Ovary (tissue), 9 donors: ENCODE measurements around the gene PTGES3L. TPM values are rescaled to one million over a fixed set of nuclear protein-coding genes. Genes with fewer than 3 reads are reported as not detected.

ENCODE experiments used
- DNase-seq, 5 donors: peaks; one replicate each; pipeline ENCODE4 v3.0.0-alpha.2; 2019 to 2020
- H3K27ac ChIP-seq, 2 donors: fragments of 200-600 bp; one replicate each; pipeline versions ENCODE4 v1.5.1 to v1.8.0; 2019 to 2022
- H3K27me3 ChIP-seq: fragments of 200-600 bp; one replicate; pipeline ENCODE4 v1.8.0; 2022
- H3K36me3 ChIP-seq: fragments of 200-600 bp; sonication (generic); one replicate; pipeline ENCODE4 v1.5.1; 2019
- H3K4me1 ChIP-seq: one replicate; pipeline ENCODE4 v1.8.1; 2013; ENCODE audit warnings: mild to moderate bottlenecking, moderate library complexity; ENCODE audit not compliant: insufficient read depth
- H3K4me3 ChIP-seq: fragments of 200-600 bp; sonication (generic); one replicate; pipeline ENCODE4 v1.5.1; 2017
- H3K9me3 ChIP-seq, 2 donors: fragments of 200-600 bp in 1 of 2; sonication (generic) in 1 of 2; one replicate each; pipeline versions ENCODE4 v1.5.1 to v1.8.1; 2013 to 2019; ENCODE audit warnings: mild to moderate bottlenecking in 1 of 2, moderate library complexity in 1 of 2
- EP300 ChIP-seq: sonication (generic); formaldehyde crosslinking; IDR thresholded peaks from one replicate; pipeline ENCODE4 v1.6.1; 2017; ENCODE audit warnings: antibody characterized with exemption
- POLR2A ChIP-seq: fragments of 450-650 bp; IDR thresholded peaks from one replicate; pipeline ENCODE4 v1.6.1; 2017; ENCODE audit warnings: antibody characterized with exemption, mild to moderate bottlenecking, moderate library complexity
- WGBS, 3 donors: extraction: QIAGEN DNeasy Blood & Tissue Kit in 1 of 3; methylation state at CpG; one replicate each; pipeline versions ENCODE4 v1.1.5 to v1.1.7; 2013 to 2017; 5-methylcytosine and 5-hydroxymethylcytosine counted together
- intact Hi-C, 4 donors: fragments of 100-400 bp; cut with DNase I; formaldehyde crosslinking; loops; one replicate each; pipeline versions ENCODE4 v1.11.0 to v1.15.1; 2022 to 2023
- polyA plus RNA-seq, 2 donors: library from polyadenylated mRNA; stranded (reverse); fragments of 200-250 nt in 1 of 2; fragments of 350-450 nt in 1 of 2; fragmentation: Illumina TruSeq in 1 of 2; extraction: RNeasy Lipid Tissue Mini Kit (QIAGEN cat#74804) in 1 of 2; gene quantifications; one replicate each; pipeline ENCODE4 v1.2.3, GENCODE V29; 2013 to 2014
- total RNA-seq, 7 donors: library from RNA; depleted of rRNA in 2 of 7; stranded (reverse); fragments of >200 nt in 2 of 7; fragmentation: NEBNext Ultra II Directional in 3 of 7; extraction: Animal tissue kit (Norgen Biotek cat#: 25700) in 3 of 7; gene quantifications; one replicate each; pipeline versions ENCODE4 v1.1.0 to v1.2.4, GENCODE V29; 2016 to 2023
- TF ChIP-seq, protein P1 (sequence below), 3 donors: fragments of 450-650 bp in 2 of 3; fragments of 200-600 bp in 1 of 3; IDR thresholded peaks; one replicate each; pipeline versions ENCODE4 v1.5.1 to v1.8.0; 2016 to 2022; ENCODE audit warnings: antibody characterized with exemption in 3 of 3, mild to moderate bottlenecking in 1 of 3
- donor health status: DM: no; HTN: no; CAD: no; lungs with moderate emphysema.
- donor health status: DM: no; HTN: no; CAD: no.
- donor health status: Bipolar disorder and iron deficiency.
- donor health status: DM: yes; HTN: yes; CAD: no.
- donor health status: DM: no; HTN: no; CAD: no.
- donor health status: DM: yes; HTN: yes; CAD: no.

The PTGES3L gene
- total and polyA plus RNA-seq, 9 donors: 0.45 to 2.6 (median 0.66) TPM; not detected in 1

DNA sequence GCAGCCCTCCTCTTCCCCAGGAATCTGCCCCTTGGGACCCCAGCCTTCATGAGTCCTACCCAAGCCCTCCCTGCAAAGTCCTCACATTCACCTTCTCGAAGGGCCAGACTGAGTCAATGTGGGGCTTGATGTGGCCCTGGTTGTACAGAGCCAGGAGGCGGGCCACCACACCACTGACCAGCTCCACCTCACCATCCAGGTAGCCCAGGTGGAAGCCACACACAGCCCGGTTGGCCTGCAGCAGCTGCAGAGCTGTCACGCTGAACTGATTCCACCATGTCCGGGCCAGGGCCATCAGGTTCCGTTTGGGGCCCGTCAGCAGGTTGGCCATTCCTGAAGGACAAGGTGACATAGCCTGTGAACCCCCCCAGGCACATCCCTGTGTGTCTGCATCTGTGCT lies 36.3 kb upstream of the PTGES3L start:
- Histone ChIP-seq H3K9me3 (no peaks in the 10 kb centered on the region), H3K27ac (no peak overlapping the region), H3K4me3 (no peak overlapping the region), H3K4me1 (peaks cover 19% of the 10 kb centered on the region), H3K36me3 (no peaks in the 10 kb centered on the region), H3K27me3 (no peaks in the 10 kb centered on the region)
- WGBS, 3 donors: 84 to 88% (median 85%) methylated on average over 7 of the region's 7 CpGs
- intact Hi-C loops: no loop called here
- TF ChIP-seq, protein P1, sequence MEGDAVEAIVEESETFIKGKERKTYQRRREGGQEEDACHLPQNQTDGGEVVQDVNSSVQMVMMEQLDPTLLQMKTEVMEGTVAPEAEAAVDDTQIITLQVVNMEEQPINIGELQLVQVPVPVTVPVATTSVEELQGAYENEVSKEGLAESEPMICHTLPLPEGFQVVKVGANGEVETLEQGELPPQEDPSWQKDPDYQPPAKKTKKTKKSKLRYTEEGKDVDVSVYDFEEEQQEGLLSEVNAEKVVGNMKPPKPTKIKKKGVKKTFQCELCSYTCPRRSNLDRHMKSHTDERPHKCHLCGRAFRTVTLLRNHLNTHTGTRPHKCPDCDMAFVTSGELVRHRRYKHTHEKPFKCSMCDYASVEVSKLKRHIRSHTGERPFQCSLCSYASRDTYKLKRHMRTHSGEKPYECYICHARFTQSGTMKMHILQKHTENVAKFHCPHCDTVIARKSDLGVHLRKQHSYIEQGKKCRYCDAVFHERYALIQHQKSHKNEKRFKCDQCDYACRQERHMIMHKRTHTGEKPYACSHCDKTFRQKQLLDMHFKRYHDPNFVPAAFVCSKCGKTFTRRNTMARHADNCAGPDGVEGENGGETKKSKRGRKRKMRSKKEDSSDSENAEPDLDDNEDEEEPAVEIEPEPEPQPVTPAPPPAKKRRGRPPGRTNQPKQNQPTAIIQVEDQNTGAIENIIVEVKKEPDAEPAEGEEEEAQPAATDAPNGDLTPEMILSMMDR (IDR thresholded peaks at IDR 0.05): no peak
- TF ChIP-seq POLR2A (no peak), EP300 (no peak)
- no peak for DNase-seq

DNA sequence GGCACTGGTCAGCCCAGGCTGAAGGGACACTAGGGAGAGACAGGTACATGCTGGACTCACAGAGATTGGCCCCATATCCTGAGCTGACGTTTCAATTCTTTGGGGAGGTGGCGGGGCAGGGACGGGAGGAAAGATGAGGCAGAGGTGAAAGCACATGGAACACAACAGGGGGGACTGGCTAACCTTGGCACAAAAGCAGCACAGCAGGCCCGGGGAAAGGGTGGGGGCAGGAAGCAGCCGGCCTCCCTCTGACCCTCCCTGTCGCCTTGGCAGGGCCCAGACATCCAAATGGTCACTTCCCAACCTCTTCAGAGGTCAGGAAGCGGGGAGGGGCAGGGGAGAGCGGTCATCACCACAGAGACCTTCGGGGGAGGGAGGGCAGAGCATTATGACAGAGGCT lies 35.7 kb upstream of the PTGES3L start:
- Histone ChIP-seq H3K27ac (peak overlapping the region in 1 of 2 donors; percentile 15), H3K27me3 (no peaks in the 10 kb centered on the region), H3K4me1 (peaks cover 19% of the 10 kb centered on the region), H3K36me3 (no peaks in the 10 kb centered on the region), H3K4me3 (no peak overlapping the region), H3K9me3 (no peaks in the 10 kb centered on the region)
- peak in 2 of 5 donors; percentile 58 to 69 for DNase-seq
- 35 to 39% (median 35%) methylated on average over 9 of the region's 9 CpGs for WGBS, 3 donors
- intact Hi-C loops: no loop called here
- no peak for TF ChIP-seq POLR2A
- TF ChIP-seq, protein P1 (IDR thresholded peaks at IDR 0.05): no peak
- no peak for TF ChIP-seq EP300

DNA sequence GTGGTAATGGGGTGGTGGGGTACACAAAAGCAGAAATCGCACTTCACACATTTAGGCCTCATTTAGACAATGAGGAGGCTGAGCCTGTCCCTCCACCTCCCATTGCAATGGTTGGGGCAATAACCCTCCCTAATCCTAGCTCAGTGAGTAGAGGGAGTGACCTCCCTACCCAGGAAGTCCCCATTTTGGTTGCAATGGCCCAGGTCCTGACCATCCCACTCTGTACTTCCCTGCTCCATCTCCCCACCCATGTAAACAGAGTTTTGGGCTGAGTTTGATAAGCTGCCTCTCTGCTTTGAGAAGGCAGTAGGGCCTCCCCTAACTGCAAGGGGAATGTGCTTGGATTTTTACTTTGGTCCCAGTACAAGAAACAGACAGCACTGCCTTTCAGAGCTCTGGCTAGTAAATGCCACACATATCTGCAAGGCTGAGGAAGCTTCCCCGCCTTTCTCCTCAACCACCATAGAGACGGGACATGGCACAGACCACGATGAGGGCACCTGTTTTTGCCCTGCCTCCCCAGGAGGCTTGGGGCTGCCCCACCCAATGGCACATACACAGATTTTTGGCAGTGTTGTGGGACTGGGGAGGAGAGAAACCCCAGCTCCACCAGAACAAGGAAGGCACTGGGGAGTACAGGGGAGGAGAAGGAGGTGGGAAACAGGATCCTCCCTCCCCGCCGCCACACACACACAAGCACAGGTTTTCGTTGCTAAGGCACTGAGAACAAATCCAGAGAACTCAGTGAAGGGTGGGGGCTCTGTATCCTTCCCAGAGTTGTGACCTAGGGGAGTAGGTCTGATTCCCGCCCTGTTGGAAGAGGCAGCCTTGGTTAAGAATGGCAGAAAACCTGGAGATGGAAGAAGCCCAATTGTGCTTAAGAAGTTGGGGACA lies 35.0 kb upstream of the PTGES3L start:
- Histone ChIP-seq H3K36me3 (no peaks in the 10 kb centered on the region), H3K4me3 (no peak overlapping the region), H3K27me3 (no peaks in the 10 kb centered on the region), H3K27ac (peak overlapping the region in 1 of 2 donors; percentile 15), H3K4me1 (peaks cover 13% of the 10 kb centered on the region), H3K9me3 (no peaks in the 10 kb centered on the region)
- TF ChIP-seq EP300 (no peak), POLR2A (no peak)
- TF ChIP-seq, protein P1 (IDR thresholded peaks at IDR 0.05): no peak
- intact Hi-C loops: no loop called here
- no peak for DNase-seq
- whole genome bisulfite sequencing, 3 donors: 51 to 56% (median 53%) methylated on average over 8 of the region's 8 CpGs

DNA sequence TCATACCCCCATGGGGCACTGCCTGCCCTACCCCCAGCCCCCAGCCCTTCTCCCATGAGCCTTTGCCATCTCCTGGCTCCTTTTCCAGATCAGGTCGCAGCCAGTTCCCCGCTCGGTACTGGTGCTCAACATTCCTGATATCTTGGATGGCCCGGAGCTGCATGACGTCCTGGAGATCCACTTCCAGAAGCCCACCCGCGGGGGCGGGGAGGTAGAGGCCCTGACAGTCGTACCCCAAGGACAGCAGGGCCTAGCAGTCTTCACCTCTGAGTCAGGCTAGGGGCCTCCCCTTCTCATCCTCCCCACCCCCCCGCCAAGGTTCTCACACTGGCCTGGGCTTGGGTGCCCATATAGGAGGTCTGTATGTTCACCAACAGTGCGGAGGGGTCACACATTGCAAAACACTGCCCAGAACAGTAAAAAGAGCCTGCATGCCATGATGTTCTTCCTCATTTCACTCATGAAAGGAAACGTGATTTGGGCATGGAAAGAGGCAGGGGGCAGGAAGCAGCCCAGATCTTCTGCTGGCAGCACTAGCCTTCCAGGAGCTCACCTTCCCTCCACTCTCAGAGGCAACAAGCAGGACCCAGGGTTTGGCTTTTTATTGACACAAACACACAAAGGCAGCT lies 34.3 kb upstream of the PTGES3L start:
- 49 to 58% (median 56%) methylated on average over 12 of the region's 12 CpGs for WGBS, 3 donors
- Histone ChIP-seq H3K9me3 (no peaks in the 10 kb centered on the region), H3K36me3 (no peaks in the 10 kb centered on the region), H3K27me3 (no peaks in the 10 kb centered on the region), H3K27ac (no peak overlapping the region), H3K4me3 (no peak overlapping the region), H3K4me1 (peaks cover 8% of the 10 kb centered on the region)
- intact Hi-C loops: no loop called here
- peak in 1 of 5 donors; percentile 67 for DNase-seq
- no peak for TF ChIP-seq EP300
- TF ChIP-seq POLR2A: no peak
